Activated CD8-positive, alpha-beta T cell treated with anti-CD3 and anti-CD28 coated beads, Interleukin-2, amount 10 ng/mL, durations not matched to agents 7 days and 5 days (primary cell): ENCODE results near the gene FGFR2. TPM values are rescaled to one million over a fixed set of nuclear protein-coding genes. Genes with fewer than 3 reads are reported as not detected.

Source experiments
- ATAC-seq: fragments of 150-1000 bp; cut with Tn5 transposase; one replicate; pipeline ENCODE4 v1.10.0; 2021; ENCODE audit warnings: moderate library complexity
- CTCF ChIA-PET: fragments of 350-600 bp; sonication (Branson Sonifier 250); formaldehyde crosslinking; loops from one replicate; lab custom pipeline; 2021; ENCODE audit warnings: antibody characterized with exemption; lab: Charles Lee
- POLR2A ChIA-PET: fragments of 350-600 bp; sonication (Branson Sonifier 250); formaldehyde crosslinking; loops from one replicate; lab custom pipeline; 2021; ENCODE audit warnings: antibody characterized with exemption; lab: Charles Lee
- DNase-seq: peaks from one replicate; pipeline ENCODE4 v3.0.0-alpha.2; 2020
- H3K27ac Mint-ChIP-seq: one replicate; pipeline ENCODE4 v1.8.0; 2021; ENCODE audit warnings: mild to moderate bottlenecking, mixed read lengths
- H3K27me3 Mint-ChIP-seq: one replicate; pipeline ENCODE4 v1.8.0; 2021; ENCODE audit warnings: low read depth, mixed read lengths
- H3K36me3 Mint-ChIP-seq: one replicate; pipeline ENCODE4 v1.8.0; 2021; ENCODE audit warnings: low read depth, mixed read lengths
- H3K4me1 Mint-ChIP-seq: one replicate; pipeline ENCODE4 v1.8.0; 2021; ENCODE audit warnings: low read depth, mixed read lengths
- H3K4me3 Mint-ChIP-seq: one replicate; pipeline ENCODE4 v1.8.0; 2021; ENCODE audit warnings: mild to moderate bottlenecking, mixed read lengths
- H3K9me3 Mint-ChIP-seq: one replicate; pipeline ENCODE4 v1.8.0; 2022; ENCODE audit warnings: mixed read lengths; ENCODE audit not compliant: insufficient read depth
- total RNA-seq, 2 experiments: library from RNA; stranded (reverse); gene quantifications; one replicate each; pipeline ENCODE4 v1.2.3, GENCODE V29; 2021

The FGFR2 gene
- total RNA-seq, 2 experiments from 2014 or later = not detected

- DNase-seq (no peak), ATAC-seq (no peak)
- POLR2A ChIA-PET = no interaction called here
- Mint-ChIP-seq H3K4me3 (no peak overlapping the region), H3K9me3 (no peaks in the 10 kb centered on the region), H3K27ac (no peak overlapping the region), H3K27me3 (no peaks in the 10 kb centered on the region), H3K4me1 (no peaks in the 10 kb centered on the region), H3K36me3 (no peaks in the 10 kb centered on the region)
- CTCF ChIA-PET = no interaction called here
These were observed 112.7 kb downstream of the FGFR2 start for GRCh38 chr10:121485436-121486139.

- Mint-ChIP-seq H3K9me3 (no peaks in the 10 kb centered on the region), H3K4me1 (no peaks in the 10 kb centered on the region), H3K36me3 (no peaks in the 10 kb centered on the region), H3K27me3 (no peaks in the 10 kb centered on the region), H3K4me3 (no peak overlapping the region), H3K27ac (no peak overlapping the region)
- ChIA-PET CTCF (no interaction called here), POLR2A (no interaction called here)
- ATAC-seq (no peak), DNase-seq (no peak)
These were observed 113.4 kb downstream of the FGFR2 start for GRCh38 chr10:121484816-121485215.

- no peaks in the 10 kb centered on the region for H3K4me1 Mint-ChIP-seq
- no peak overlapping the region for H3K27ac Mint-ChIP-seq
- no peak for DNase-seq
- ChIA-PET POLR2A (no interaction called here), CTCF (no interaction called here)
- ATAC-seq = no peak
- H3K27me3 Mint-ChIP-seq = no peaks in the 10 kb centered on the region
- H3K9me3 Mint-ChIP-seq = no peaks in the 10 kb centered on the region
- H3K4me3 Mint-ChIP-seq = no peak overlapping the region
- H3K36me3 Mint-ChIP-seq = no peaks in the 10 kb centered on the region
These were observed 113.8 kb downstream of the FGFR2 start for GRCh38 chr10:121484401-121484800.

GRCh38 chr10:121481180-121481579 is 117.1 kb downstream of the FGFR2 start:
- no peak overlapping the region for H3K4me3 Mint-ChIP-seq
- H3K27ac Mint-ChIP-seq = no peak overlapping the region
- no peaks in the 10 kb centered on the region for H3K9me3 Mint-ChIP-seq
- no peak for ATAC-seq
- no peak for DNase-seq
- no peaks in the 10 kb centered on the region for H3K36me3 Mint-ChIP-seq
- CTCF ChIA-PET = no interaction called here
- POLR2A ChIA-PET = no interaction called here
- no peaks in the 10 kb centered on the region for H3K4me1 Mint-ChIP-seq
- no peaks in the 10 kb centered on the region for H3K27me3 Mint-ChIP-seq

GRCh38 chr10:121478556-121478955 is 119.7 kb downstream of the FGFR2 start:
- Mint-ChIP-seq H3K9me3 (no peaks in the 10 kb centered on the region), H3K27me3 (no peaks in the 10 kb centered on the region), H3K36me3 (no peaks in the 10 kb centered on the region), H3K27ac (no peak overlapping the region), H3K4me1 (no peaks in the 10 kb centered on the region), H3K4me3 (no peak overlapping the region)
- ATAC-seq (no peak), DNase-seq (no peak)
- POLR2A ChIA-PET = no interaction called here
- CTCF ChIA-PET = no interaction called here

GRCh38 chr10:121469797-121470606 is 128.2 kb downstream of the FGFR2 start:
- POLR2A ChIA-PET = no interaction called here
- H3K36me3 Mint-ChIP-seq = no peaks in the 10 kb centered on the region
- CTCF ChIA-PET = no interaction called here

GRCh38 chr10:121468726-121469125 is 129.5 kb downstream of the FGFR2 start:
- H3K36me3 Mint-ChIP-seq = no peaks in the 10 kb centered on the region
- no peaks in the 10 kb centered on the region for H3K27me3 Mint-ChIP-seq
- POLR2A ChIA-PET = no interaction called here
- H3K4me1 Mint-ChIP-seq = no peaks in the 10 kb centered on the region
- H3K4me3 Mint-ChIP-seq = no peak overlapping the region
- DNase-seq = no peak
- H3K27ac Mint-ChIP-seq = no peak overlapping the region
- CTCF ChIA-PET = no interaction called here
- no peak for ATAC-seq
- no peaks in the 10 kb centered on the region for H3K9me3 Mint-ChIP-seq

More at GRCh38 chr10:121469797-121470606, 128.2 kb downstream of the FGFR2 start:
- ATAC-seq = no peak
- no peak overlapping the region for H3K27ac Mint-ChIP-seq
- H3K9me3 Mint-ChIP-seq = no peaks in the 10 kb centered on the region
- no peak for DNase-seq
- no peak overlapping the region for H3K4me3 Mint-ChIP-seq
- no peaks in the 10 kb centered on the region for H3K27me3 Mint-ChIP-seq
- no peaks in the 10 kb centered on the region for H3K4me1 Mint-ChIP-seq

GRCh38 chr10:121466424-121466823 is 131.8 kb downstream of the FGFR2 start:
- Mint-ChIP-seq H3K27me3 (no peaks in the 10 kb centered on the region), H3K4me1 (no peaks in the 10 kb centered on the region), H3K9me3 (no peaks in the 10 kb centered on the region), H3K36me3 (no peaks in the 10 kb centered on the region), H3K4me3 (no peak overlapping the region), H3K27ac (no peak overlapping the region)
- ATAC-seq = no peak
- CTCF ChIA-PET = no interaction called here
- POLR2A ChIA-PET = no interaction called here
- no peak for DNase-seq

GRCh38 chr10:121465215-121465614 is 133.0 kb downstream of the FGFR2 start:
- H3K27ac Mint-ChIP-seq = no peak overlapping the region
- H3K9me3 Mint-ChIP-seq = no peaks in the 10 kb centered on the region
- no peaks in the 10 kb centered on the region for H3K4me1 Mint-ChIP-seq
- H3K27me3 Mint-ChIP-seq = no peaks in the 10 kb centered on the region
- no peak overlapping the region for H3K4me3 Mint-ChIP-seq
- ChIA-PET POLR2A (no interaction called here), CTCF (no interaction called here)
- ATAC-seq (no peak), DNase-seq (no peak)
- no peaks in the 10 kb centered on the region for H3K36me3 Mint-ChIP-seq

GRCh38 chr10:121464517-121464916 is 133.7 kb downstream of the FGFR2 start:
- no peaks in the 10 kb centered on the region for H3K4me1 Mint-ChIP-seq
- no peaks in the 10 kb centered on the region for H3K9me3 Mint-ChIP-seq
- no peaks in the 10 kb centered on the region for H3K36me3 Mint-ChIP-seq
- no peak for ATAC-seq
- POLR2A ChIA-PET = no interaction called here
- no peaks in the 10 kb centered on the region for H3K27me3 Mint-ChIP-seq
- H3K27ac Mint-ChIP-seq = no peak overlapping the region
- CTCF ChIA-PET = no interaction called here
- no peak for DNase-seq
- H3K4me3 Mint-ChIP-seq = no peak overlapping the region

GRCh38 chr10:121462955-121463354 is 135.3 kb downstream of the FGFR2 start:
- DNase-seq = no peak
- POLR2A ChIA-PET = no interaction called here

GRCh38 chr10:121462281-121462680 is 136.0 kb downstream of the FGFR2 start:
- no peak overlapping the region for H3K4me3 Mint-ChIP-seq
- no peaks in the 10 kb centered on the region for H3K27me3 Mint-ChIP-seq
- no peaks in the 10 kb centered on the region for H3K9me3 Mint-ChIP-seq
- ChIA-PET CTCF (no interaction called here), POLR2A (no interaction called here)
- H3K36me3 Mint-ChIP-seq = no peaks in the 10 kb centered on the region
- H3K27ac Mint-ChIP-seq = no peak overlapping the region
- ATAC-seq (no peak), DNase-seq (no peak)
- no peaks in the 10 kb centered on the region for H3K4me1 Mint-ChIP-seq

More at GRCh38 chr10:121462955-121463354, 135.3 kb downstream of the FGFR2 start:
- no peak overlapping the region for H3K27ac Mint-ChIP-seq
- no peaks in the 10 kb centered on the region for H3K4me1 Mint-ChIP-seq
- CTCF ChIA-PET = no interaction called here
- H3K27me3 Mint-ChIP-seq = no peaks in the 10 kb centered on the region
- H3K36me3 Mint-ChIP-seq = no peaks in the 10 kb centered on the region
- no peak overlapping the region for H3K4me3 Mint-ChIP-seq
- no peak for ATAC-seq
- H3K9me3 Mint-ChIP-seq = no peaks in the 10 kb centered on the region
